ES-I3 (cell line): ENCODE results near the gene PRG2.
"Not testable (repeated sequence)": the region's sequence is repeated elsewhere in the genome, so short reads cannot be mapped to it uniquely, and the experiment has no call there.

Source experiments
- H3K36me3 ChIP-seq: 2 replicates; pipeline ENCODE4 v1.6.1; 2013; ENCODE audit warnings: mild to moderate bottlenecking, low read length, control low read depth, moderate library complexity; ENCODE audit not compliant: insufficient read depth
- H3K4me1 ChIP-seq: 2 replicates; pipeline ENCODE4 v1.6.1; 2013; ENCODE audit warnings: mild to moderate bottlenecking, control low read depth, low read length; ENCODE audit not compliant: insufficient read depth
- H3K9ac ChIP-seq: 2 replicates; pipeline ENCODE4 v1.6.1; 2013; ENCODE audit warnings: low read depth, mild to moderate bottlenecking, low read length, moderate library complexity
- H3K9me3 ChIP-seq: 2 replicates; pipeline ENCODE4 v1.6.1; 2013; ENCODE audit warnings: mild to moderate bottlenecking, low read length, moderate library complexity; ENCODE audit not compliant: control insufficient read depth, insufficient read depth

The PRG2 gene

GRCh38 chr11:57376095-57377090 lies 14.1 kb downstream of the PRG2 start:
- Histone ChIP-seq H3K9ac (no peak overlapping the region; the same call in 1 of the 2 replicates), H3K36me3 (no peaks in the 10 kb centered on the region), H3K4me1 (no peaks in the 10 kb centered on the region), H3K9me3 (no peaks in the 10 kb centered on the region)

GRCh38 chr11:57375490-57375889 lies 15.0 kb downstream of the PRG2 start:
- Histone ChIP-seq H3K4me1 (no peaks in the 10 kb centered on the region), H3K36me3 (no peaks in the 10 kb centered on the region), H3K9me3 (no peaks in the 10 kb centered on the region), H3K9ac (no peak overlapping the region)

GRCh38 chr11:57374966-57375365 lies 15.5 kb downstream of the PRG2 start:
- Histone ChIP-seq H3K9me3 (no peaks in the 10 kb centered on the region), H3K36me3 (no peaks in the 10 kb centered on the region), H3K4me1 (no peaks in the 10 kb centered on the region), H3K9ac (no peak overlapping the region)

- Histone ChIP-seq H3K9me3 (no peaks in the 10 kb centered on the region), H3K36me3 (no peaks in the 10 kb centered on the region), H3K4me1 (no peaks in the 10 kb centered on the region), H3K9ac (no peak overlapping the region)
Observed at GRCh38 chr11:57373146-57373545, 17.3 kb downstream of the PRG2 start.

- H3K4me1 ChIP-seq = peaks cover 6% of the 10 kb centered on the region
- no peaks in the 10 kb centered on the region for H3K9me3 ChIP-seq
- H3K36me3 ChIP-seq = no peaks in the 10 kb centered on the region
- no peak overlapping the region for H3K9ac ChIP-seq
Observed at GRCh38 chr11:57370941-57371340, 19.5 kb downstream of the PRG2 start.

- peaks cover 13% of the 10 kb centered on the region for H3K4me1 ChIP-seq
- H3K9me3 ChIP-seq = no peaks in the 10 kb centered on the region
- no peak overlapping the region for H3K9ac ChIP-seq
- no peaks in the 10 kb centered on the region for H3K36me3 ChIP-seq
Observed at GRCh38 chr11:57370251-57370650, 20.2 kb downstream of the PRG2 start.

GRCh38 chr11:57368845-57369232 lies 21.6 kb downstream of the PRG2 start:
- H3K36me3 ChIP-seq = no peaks in the 10 kb centered on the region
- H3K9me3 ChIP-seq = no peaks in the 10 kb centered on the region
- peaks cover 16% of the 10 kb centered on the region for H3K4me1 ChIP-seq
- H3K9ac ChIP-seq = no peak overlapping the region

GRCh38 chr11:57368106-57368844 lies 22.2 kb downstream of the PRG2 start:
- Histone ChIP-seq H3K9ac (no peak overlapping the region), H3K4me1 (peaks cover 16% of the 10 kb centered on the region), H3K36me3 (no peaks in the 10 kb centered on the region), H3K9me3 (no peaks in the 10 kb centered on the region; the same call in 1 of the 2 replicates)

- Histone ChIP-seq H3K9me3 (no peaks in the 10 kb centered on the region; the same call in 1 of the 2 replicates), H3K4me1 (peaks cover 16% of the 10 kb centered on the region), H3K9ac (no peak overlapping the region), H3K36me3 (no peaks in the 10 kb centered on the region)
Observed at GRCh38 chr11:57364851-57365660, 25.4 kb downstream of the PRG2 start.

- no peak overlapping the region for H3K9ac ChIP-seq
- H3K4me1 ChIP-seq = peaks cover 16% of the 10 kb centered on the region
- no peaks in the 10 kb centered on the region for H3K36me3 ChIP-seq
- H3K9me3 ChIP-seq = no peaks in the 10 kb centered on the region; the same call in 1 of the 2 replicates
Observed at GRCh38 chr11:57363131-57364080, 27.0 kb downstream of the PRG2 start.

GRCh38 chr11:57361926-57362325 lies 28.5 kb downstream of the PRG2 start:
- Histone ChIP-seq H3K9me3 (no peaks in the 10 kb centered on the region; the same call in 1 of the 2 replicates), H3K9ac (no peak overlapping the region), H3K4me1 (peaks cover 19% of the 10 kb centered on the region), H3K36me3 (no peaks in the 10 kb centered on the region)

- not testable (repeated sequence) for H3K36me3 ChIP-seq
- H3K4me1 ChIP-seq = peaks cover 19% of the 10 kb centered on the region
Observed at GRCh38 chr11:57361420-57361819, 29.0 kb downstream of the PRG2 start.

GRCh38 chr11:57360991-57361390 lies 29.5 kb downstream of the PRG2 start:
- Histone ChIP-seq H3K9me3 (no peaks in the 10 kb centered on the region; the same call in 1 of the 2 replicates), H3K36me3 (no peaks in the 10 kb centered on the region), H3K9ac (no peak overlapping the region), H3K4me1 (peaks cover 14% of the 10 kb centered on the region)

More at GRCh38 chr11:57361420-57361819, 29.0 kb downstream of the PRG2 start:
- H3K9ac ChIP-seq, H3K9me3 ChIP-seq: not testable (repeated sequence)
